ENCODE measurements around the gene TMEM223.

DNA sequence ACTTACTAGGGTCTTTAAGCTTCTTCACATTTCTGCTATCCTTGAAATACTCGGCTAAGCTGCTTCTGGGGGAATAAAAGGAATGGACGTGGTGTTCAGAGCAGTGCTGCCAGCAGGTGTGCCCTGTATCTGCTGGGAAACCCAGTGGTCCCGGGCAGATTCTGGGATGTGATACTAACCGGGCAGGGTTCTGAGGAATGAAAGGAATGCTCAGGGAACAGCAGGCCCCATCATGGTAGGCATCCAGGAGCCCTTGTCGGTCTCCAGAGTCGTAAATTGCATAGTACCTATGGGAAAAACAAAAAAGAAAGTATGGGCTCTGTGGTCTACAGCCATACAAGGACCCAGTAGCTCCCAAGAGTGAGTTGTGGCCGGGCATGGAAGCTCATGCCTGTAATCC is 4.5 kb upstream of the TMEM223 start:
- no peak for TF ChIP-seq POLR2A (IDR thresholded peaks at IDR 0.05)
- TF ChIP-seq, protein P1, sequence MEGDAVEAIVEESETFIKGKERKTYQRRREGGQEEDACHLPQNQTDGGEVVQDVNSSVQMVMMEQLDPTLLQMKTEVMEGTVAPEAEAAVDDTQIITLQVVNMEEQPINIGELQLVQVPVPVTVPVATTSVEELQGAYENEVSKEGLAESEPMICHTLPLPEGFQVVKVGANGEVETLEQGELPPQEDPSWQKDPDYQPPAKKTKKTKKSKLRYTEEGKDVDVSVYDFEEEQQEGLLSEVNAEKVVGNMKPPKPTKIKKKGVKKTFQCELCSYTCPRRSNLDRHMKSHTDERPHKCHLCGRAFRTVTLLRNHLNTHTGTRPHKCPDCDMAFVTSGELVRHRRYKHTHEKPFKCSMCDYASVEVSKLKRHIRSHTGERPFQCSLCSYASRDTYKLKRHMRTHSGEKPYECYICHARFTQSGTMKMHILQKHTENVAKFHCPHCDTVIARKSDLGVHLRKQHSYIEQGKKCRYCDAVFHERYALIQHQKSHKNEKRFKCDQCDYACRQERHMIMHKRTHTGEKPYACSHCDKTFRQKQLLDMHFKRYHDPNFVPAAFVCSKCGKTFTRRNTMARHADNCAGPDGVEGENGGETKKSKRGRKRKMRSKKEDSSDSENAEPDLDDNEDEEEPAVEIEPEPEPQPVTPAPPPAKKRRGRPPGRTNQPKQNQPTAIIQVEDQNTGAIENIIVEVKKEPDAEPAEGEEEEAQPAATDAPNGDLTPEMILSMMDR (IDR thresholded peaks at IDR 0.05) = no peak
